Gastrocnemius medialis (tissue), 4 donors: ENCODE results near the gene SHTN1. TPM values are rescaled to one million over a fixed set of nuclear protein-coding genes. Genes with fewer than 3 reads are reported as not detected.

Experiments
- ATAC-seq, 2 donors: fragments of 150-250 bp; one replicate each; pipeline ENCODE4 v1.9.1; 2016
- DNase-seq, 2 donors: peaks; one replicate each; pipeline ENCODE4 v3.0.0-alpha.2; 2019
- H3K27ac ChIP-seq, 4 donors: fragments of 200-600 bp; sonication (generic); 1 replicate in 1 of 4; 2 replicates in 3 of 4; pipeline ENCODE4 v1.5.1; 2016 to 2018; ENCODE audit warnings: mild to moderate bottlenecking in 2 of 4, moderate library complexity in 1 of 4
- H3K27me3 ChIP-seq, 3 donors: fragments of 200-600 bp; sonication (generic) in 2 of 3; 1 replicate in 1 of 3; 2 replicates in 2 of 3; pipeline versions ENCODE4 v1.5.1 to v1.6.0; 2016 to 2019; ENCODE audit warnings: mild to moderate bottlenecking in 1 of 3, moderate library complexity in 1 of 3
- H3K36me3 ChIP-seq, 2 donors: fragments of 200-600 bp; sonication (generic) in 1 of 2; one replicate each; pipeline ENCODE4 v1.5.1; 2017 to 2018
- H3K4me1 ChIP-seq, 2 donors: fragments of 200-600 bp; sonication (generic) in 1 of 2; one replicate each; pipeline ENCODE4 v1.5.1; 2016 to 2017; ENCODE audit warnings: mild to moderate bottlenecking in 2 of 2
- H3K4me3 ChIP-seq, 4 donors: fragments of 200-600 bp; sonication (generic) in 3 of 4; 1 replicate in 1 of 4; 2 replicates in 3 of 4; pipeline ENCODE4 v1.5.1; 2016 to 2019; ENCODE audit warnings: mild to moderate bottlenecking in 2 of 4
- H3K9me3 ChIP-seq, 3 donors: fragments of 200-600 bp; sonication (generic) in 2 of 3; 1 replicate in 1 of 3; 2 replicates in 2 of 3; pipeline ENCODE4 v1.5.1; 2016 to 2019
- POLR2A ChIP-seq, 2 donors: fragments of 450-650 bp; IDR thresholded peaks; one replicate each; pipeline ENCODE4 v1.6.1; 2017; ENCODE audit warnings: antibody characterized with exemption in 2 of 2, mild to moderate bottlenecking in 2 of 2, moderate library complexity in 2 of 2
- in situ Hi-C, 4 donors: fragments of 200-750 bp; cut with MboI; loops; one replicate each; pipeline versions ENCODE4 v1.15.0 to v1.8.0; 2017; ENCODE audit warnings: low sequenced_read_pairs in 4 of 4
- intact Hi-C: fragments of 100-400 bp; cut with DNase I; formaldehyde crosslinking; loops from one replicate; pipeline ENCODE4 v1.15.1; 2023; ENCODE audit warnings: low total_unique reads
- total RNA-seq, 4 donors: library from RNA; depleted of rRNA; stranded (reverse); fragments of >200 nt; gene quantifications; one replicate each; pipeline versions ENCODE4 v1.1.0 to v1.2.3, GENCODE V29; 2016
- TF ChIP-seq, protein P1 (sequence below), 5 experiments: fragments of 450-650 bp in 3 of 5; fragments of 200-600 bp in 2 of 5; sonication (generic) in 2 of 5; IDR thresholded peaks in 4 of 5; conservative IDR thresholded peaks in 1 of 5; 1 replicate in 4 of 5; 2 replicates in 1 of 5; pipeline ENCODE4 v1.5.1; 2016 to 2019; ENCODE audit warnings: antibody characterized with exemption in 5 of 5, mild to moderate bottlenecking in 3 of 5, moderate library complexity in 3 of 5

SHTN1 gene
- total RNA-seq, 4 donors from 2014 or later = 0.73 to 2.2 (median 1.0) TPM

DNA sequence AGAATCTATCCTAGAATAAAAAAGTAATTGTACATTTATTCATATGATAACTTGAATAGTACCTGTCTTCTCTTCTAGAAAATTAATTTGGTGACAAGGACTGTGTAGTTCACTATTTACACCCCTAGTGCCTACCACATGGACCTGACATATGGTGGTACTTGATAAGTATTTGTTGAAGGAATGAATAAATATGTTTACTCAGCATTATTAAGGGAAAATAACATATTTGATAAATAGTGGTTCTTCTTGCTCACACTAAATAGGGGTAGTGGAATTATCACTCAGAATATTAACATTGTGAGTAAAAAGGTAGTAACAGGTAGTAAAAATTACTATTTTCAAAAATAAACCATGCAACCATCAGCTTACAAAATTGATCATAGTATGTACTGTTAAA, 2.8 kb downstream of the SHTN1 start:
- no peak overlapping the region for H3K4me3 ChIP-seq
- intact Hi-C loops = no loop called here
- H3K36me3 ChIP-seq = no peaks in the 10 kb centered on the region
- H3K9me3 ChIP-seq = no peaks in the 10 kb centered on the region
- DNase-seq (no peak), ATAC-seq (no peak)
- no peaks in the 10 kb centered on the region for H3K4me1 ChIP-seq
- TF ChIP-seq, protein P1, sequence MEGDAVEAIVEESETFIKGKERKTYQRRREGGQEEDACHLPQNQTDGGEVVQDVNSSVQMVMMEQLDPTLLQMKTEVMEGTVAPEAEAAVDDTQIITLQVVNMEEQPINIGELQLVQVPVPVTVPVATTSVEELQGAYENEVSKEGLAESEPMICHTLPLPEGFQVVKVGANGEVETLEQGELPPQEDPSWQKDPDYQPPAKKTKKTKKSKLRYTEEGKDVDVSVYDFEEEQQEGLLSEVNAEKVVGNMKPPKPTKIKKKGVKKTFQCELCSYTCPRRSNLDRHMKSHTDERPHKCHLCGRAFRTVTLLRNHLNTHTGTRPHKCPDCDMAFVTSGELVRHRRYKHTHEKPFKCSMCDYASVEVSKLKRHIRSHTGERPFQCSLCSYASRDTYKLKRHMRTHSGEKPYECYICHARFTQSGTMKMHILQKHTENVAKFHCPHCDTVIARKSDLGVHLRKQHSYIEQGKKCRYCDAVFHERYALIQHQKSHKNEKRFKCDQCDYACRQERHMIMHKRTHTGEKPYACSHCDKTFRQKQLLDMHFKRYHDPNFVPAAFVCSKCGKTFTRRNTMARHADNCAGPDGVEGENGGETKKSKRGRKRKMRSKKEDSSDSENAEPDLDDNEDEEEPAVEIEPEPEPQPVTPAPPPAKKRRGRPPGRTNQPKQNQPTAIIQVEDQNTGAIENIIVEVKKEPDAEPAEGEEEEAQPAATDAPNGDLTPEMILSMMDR (IDR thresholded peaks at IDR 0.05 in 4 of 5, conservative IDR thresholded peaks at IDR 0.05 in 1 of 5) = no peak
- TF ChIP-seq POLR2A (IDR thresholded peaks at IDR 0.05) = no peak
- no peak overlapping the region for H3K27ac ChIP-seq
- in situ Hi-C loops = no loop called here
- peaks cover 3 to 19% (median 7%) of the 10 kb centered on the region in 3 donors for H3K27me3 ChIP-seq

DNA sequence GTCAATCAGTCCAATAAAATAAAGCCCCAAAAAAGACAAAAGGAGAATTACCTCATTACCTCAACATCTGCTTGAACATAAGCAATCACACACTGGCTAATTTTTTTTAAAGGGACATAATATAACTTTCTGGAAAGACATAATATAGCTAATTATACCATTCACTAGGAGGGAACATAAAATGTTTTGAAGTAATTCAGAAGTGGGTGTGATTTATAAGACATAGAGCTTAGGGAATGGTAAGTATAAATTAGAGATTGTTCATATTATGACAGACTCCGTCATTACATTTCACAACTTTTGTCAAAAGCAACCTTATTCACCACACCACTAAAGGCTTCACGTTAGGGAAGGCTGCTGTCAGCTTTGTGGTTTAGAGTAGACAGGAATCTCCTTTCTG, 3.8 kb downstream of the SHTN1 start:
- H3K4me3 ChIP-seq = no peak overlapping the region

DNA sequence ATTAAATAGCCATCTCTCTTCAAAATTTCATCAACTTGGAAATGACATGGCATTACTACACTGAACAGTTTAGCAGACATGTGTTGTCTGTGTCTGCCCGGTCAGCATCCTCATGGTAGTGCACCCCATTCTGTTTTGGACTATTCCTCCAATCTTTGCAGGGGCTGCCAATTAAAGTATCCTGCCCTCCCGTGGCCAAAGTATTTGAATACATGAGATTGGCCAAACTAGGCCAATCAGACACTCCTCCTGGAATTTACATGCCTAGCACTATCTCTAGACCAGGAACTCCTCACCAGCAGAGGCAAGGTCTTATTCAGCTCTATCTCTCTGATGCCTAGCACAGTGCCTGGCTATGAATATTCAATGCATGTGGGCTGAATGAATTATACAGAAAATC, 4.4 kb downstream of the SHTN1 start:
- Histone ChIP-seq H3K27me3 (peaks cover under 1 to 11% (median 4%) of the 10 kb centered on the region in 3 donors), H3K4me1 (no peaks in the 10 kb centered on the region), H3K36me3 (no peaks in the 10 kb centered on the region), H3K4me3 (no peak overlapping the region), H3K27ac (no peak overlapping the region), H3K9me3 (no peaks in the 10 kb centered on the region)
- ATAC-seq (no peak), DNase-seq (no peak)
- intact Hi-C loops = no loop called here
- TF ChIP-seq, protein P1 (IDR thresholded peaks at IDR 0.05 in 4 of 5, conservative IDR thresholded peaks at IDR 0.05 in 1 of 5) = no peak
- TF ChIP-seq POLR2A (IDR thresholded peaks at IDR 0.05) = no peak
- in situ Hi-C loops = no loop called here

More for the DNA sequence above, 3.8 kb downstream of the SHTN1 start:
- ATAC-seq = no peak
- no peaks in the 10 kb centered on the region for H3K4me1 ChIP-seq
- intact Hi-C loops = no loop called here
- in situ Hi-C loops = no loop called here
- H3K27ac ChIP-seq = no peak overlapping the region
- H3K9me3 ChIP-seq = no peaks in the 10 kb centered on the region
- TF ChIP-seq, protein P1 (IDR thresholded peaks at IDR 0.05 in 4 of 5, conservative IDR thresholded peaks at IDR 0.05 in 1 of 5) = no peak
- peaks cover 3 to 16% (median 7%) of the 10 kb centered on the region in 3 donors for H3K27me3 ChIP-seq
- no peak for DNase-seq
- H3K36me3 ChIP-seq = no peaks in the 10 kb centered on the region

DNA sequence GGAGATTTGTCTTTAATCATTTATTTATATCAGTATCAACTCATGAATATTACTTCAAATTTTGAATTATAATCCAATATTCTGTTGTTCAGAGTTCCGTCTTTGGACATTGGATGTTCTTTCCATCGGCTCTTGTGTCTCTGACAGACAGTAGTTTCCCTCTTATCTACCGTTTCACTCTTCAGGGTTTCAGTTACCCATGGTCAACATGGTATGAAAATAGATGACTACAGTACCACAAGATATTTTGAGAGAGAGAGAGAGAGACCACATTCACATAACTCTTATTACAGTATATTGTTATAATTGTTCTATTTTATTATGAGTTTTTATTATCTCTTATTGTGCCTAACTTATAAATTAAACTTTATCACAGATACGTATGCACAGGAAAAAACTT, 6.8 kb downstream of the SHTN1 start:
- Histone ChIP-seq H3K4me3 (no peak overlapping the region), H3K4me1 (no peaks in the 10 kb centered on the region), H3K27me3 (no peaks in the 10 kb centered on the region), H3K9me3 (no peaks in the 10 kb centered on the region), H3K36me3 (no peaks in the 10 kb centered on the region), H3K27ac (no peak overlapping the region)
- in situ Hi-C loops (no loop called here), intact Hi-C loops (no loop called here)
- no peak for TF ChIP-seq POLR2A (IDR thresholded peaks at IDR 0.05)
- TF ChIP-seq, protein P1 (IDR thresholded peaks at IDR 0.05 in 4 of 5, conservative IDR thresholded peaks at IDR 0.05 in 1 of 5) = no peak
- ATAC-seq (no peak), DNase-seq (no peak)

DNA sequence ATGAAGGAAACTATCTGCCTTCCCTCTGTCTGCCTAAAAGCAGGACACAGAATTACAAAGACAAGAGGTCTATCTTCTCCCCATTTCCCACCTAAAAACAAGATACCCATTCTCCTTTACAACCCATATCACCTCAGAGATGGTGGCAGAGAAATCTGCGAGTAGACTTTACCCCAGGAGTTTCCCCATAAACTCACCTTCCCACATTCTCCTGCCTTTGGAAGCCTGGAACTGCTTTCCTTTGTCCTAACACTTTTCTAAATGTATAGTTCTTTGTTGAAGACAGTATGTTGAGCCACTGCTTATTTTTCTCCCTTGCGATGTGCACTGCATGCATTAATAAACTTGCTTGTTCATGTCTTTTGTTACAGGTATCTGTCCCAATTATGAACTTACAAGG, 8.0 kb downstream of the SHTN1 start:
- ATAC-seq (no peak), DNase-seq (no peak)
- Histone ChIP-seq H3K27me3 (no peaks in the 10 kb centered on the region), H3K9me3 (no peaks in the 10 kb centered on the region), H3K36me3 (no peaks in the 10 kb centered on the region), H3K27ac (no peak overlapping the region), H3K4me1 (no peaks in the 10 kb centered on the region), H3K4me3 (no peak overlapping the region)
- no peak for TF ChIP-seq POLR2A (IDR thresholded peaks at IDR 0.05)
- TF ChIP-seq, protein P1 (IDR thresholded peaks at IDR 0.05 in 4 of 5, conservative IDR thresholded peaks at IDR 0.05 in 1 of 5) = no peak
- intact Hi-C loops (no loop called here), in situ Hi-C loops (no loop called here)
